NCI-H524 (cell line): ENCODE results near the gene ANKRD11.
"Not testable (repeated sequence)": the region's sequence is repeated elsewhere in the genome, so short reads cannot be mapped to it uniquely, and the experiment has no call there.

Experiments
- DNase-seq, 2 experiments: peaks; one replicate each; lab custom pipeline; 2025; lab: John Stamatoyannopoulos, UW

Gene ANKRD11

DNA sequence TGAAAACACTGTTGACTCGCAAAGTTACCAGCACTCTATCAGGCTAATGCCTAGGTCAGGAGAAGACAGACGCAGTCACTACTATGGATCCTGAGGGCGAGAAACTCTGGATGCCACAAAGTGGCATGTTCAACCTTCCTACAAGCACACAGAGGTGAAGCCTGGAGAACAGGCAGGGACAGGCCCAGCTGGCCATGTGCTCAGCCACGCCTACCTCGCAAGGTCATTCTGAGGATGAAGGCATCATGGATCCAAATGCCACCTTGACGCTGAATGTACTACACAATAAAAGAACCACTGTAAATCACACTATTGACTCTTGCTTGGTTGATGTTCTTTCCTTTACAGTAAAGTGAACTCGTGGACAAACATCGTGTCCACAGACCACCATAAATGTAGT is 85.8 kb downstream of the ANKRD11 start:
- DNase-seq = no peak

DNA sequence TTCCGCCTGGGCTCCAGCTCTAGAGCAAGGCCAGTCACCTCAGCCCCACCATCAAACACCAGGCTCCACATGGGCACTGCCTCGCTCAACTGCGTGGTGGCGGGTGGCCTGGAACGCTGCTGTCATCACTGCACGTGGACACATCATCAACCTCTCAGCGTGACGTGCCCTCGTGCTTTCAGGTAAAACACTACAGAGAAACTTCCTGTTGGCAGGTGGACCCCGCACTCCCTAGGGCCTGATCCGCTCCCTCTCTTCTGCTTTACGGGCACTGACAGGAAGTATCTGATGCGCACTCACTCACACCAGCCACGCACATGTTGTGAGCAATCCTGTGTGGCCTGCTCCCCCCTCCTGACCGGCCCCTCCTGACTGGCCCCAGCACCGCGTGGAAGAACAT is 87.4 kb downstream of the ANKRD11 start:
- no peak for DNase-seq

DNA sequence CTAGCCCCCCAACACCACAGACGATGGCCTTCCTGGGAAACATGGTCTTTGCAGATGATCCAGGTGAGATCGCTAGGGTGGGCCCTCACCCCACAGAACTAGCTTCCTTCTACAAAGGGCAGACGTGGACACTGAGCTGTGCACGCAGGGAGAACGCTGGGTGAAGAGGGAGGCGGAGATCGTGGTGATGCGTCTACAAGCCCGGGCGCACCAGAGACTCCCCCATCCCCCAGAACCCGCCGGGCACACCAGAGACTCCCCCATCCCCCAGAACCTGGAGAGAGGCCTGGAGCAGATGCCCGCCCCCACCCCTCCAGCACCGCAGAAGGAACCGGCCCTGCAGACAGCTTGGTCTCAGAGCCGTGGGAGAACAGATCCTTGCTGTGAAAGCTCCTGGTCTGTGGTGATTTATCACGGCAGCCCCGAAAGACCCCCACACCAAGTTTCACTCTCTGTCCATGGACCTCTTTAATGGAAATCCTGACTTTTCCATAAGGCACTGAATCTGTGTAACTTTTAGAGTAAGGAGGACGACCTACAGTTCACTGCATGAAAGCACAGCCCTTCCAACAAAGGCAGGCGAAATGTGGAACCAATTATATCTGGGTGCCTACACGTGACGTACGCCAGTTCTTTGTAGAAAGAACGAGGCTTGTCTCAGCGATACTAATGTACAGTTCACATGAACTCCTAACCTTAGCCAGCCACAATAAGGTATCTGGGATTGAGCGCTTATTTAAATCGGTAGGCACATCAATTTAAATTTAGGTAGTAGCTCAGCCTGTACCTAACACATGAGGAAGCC is 88.5 kb downstream of the ANKRD11 start:
- no peak for DNase-seq

DNA sequence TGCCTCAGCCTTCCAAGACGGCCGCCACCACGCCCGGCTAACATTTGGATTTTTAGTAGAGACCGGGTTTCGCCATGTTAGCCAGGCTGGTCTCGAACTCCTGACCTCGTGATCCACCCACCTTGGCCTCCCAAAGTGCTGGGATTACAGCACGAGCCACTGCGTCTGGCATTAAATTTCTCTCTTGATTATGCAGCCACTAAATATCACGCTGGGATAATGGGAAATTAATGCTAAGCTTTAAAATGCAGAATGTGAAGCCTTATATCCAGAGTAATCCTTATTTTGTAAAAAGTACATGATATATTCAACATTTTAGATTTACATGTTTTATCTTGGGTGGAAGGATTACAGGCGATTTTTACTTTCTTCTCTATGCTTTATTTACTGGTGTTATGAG is 89.2 kb downstream of the ANKRD11 start:
- DNase-seq = no peak

DNA sequence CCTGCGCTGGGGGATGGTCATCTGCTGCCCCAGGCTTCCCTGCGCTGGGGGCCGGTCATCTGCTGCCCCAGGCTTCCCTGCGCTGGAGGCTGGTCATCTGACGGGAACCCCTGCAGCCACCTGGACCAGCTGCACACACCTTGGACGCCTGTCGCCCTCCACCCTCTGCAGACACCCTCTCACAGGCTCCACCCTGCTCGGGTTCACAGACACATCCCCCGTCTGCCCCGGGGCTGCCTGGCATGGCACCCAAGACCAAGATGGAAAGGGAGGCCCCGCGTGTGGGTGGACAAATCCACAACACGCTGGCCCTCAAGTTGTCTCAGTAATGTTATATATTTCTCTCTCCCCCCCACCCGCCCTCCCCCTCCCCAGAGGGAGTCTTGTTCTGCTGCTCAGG is 89.6 kb downstream of the ANKRD11 start:
- DNase-seq = no peak

DNA sequence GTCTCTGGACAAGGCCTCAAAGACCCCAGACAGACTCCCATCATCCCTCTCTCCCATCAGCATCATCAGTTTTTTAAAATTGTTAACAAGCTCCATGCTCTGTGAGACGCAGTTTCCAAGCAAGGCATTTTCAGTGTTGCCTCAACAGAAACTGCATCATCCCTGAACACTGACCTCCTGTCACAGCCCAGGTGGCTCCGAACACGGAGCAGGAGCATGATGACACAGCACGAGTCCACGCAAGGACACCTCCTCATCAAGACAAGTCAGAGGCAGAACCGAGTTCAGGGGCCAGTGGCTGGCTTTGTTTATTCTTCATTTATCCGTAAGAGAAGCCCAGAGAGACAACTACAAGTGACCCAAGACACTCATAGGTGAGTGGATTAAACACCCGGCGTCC is 91.4 kb downstream of the ANKRD11 start:
- no peak for DNase-seq

DNA sequence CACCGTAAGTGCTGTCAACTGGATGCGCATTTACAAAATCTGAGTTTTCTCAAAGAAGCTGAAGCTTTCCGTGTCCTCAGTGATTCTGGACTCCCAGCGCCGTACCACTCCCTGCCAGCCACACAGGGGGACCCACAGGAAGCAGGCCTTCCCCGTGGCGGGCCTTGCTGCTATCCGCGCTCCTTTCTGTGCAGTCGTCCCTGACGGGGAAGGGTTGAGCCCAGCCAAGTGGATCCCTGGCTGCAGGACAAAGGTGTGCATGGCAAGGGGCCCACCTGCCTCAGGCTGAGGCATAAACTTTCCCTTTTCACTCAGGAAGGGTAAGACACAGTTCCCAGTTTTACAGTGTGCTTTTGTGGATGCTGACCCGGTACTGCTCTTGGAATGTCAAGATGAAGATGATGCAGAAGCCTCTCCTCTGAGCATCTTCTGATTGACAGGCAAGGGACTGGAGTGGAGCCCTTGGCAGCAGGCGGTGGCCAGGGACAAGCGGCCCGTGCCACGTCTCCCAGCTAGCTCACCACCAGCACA is 93.0 kb downstream of the ANKRD11 start:
- DNase-seq = no peak

DNA sequence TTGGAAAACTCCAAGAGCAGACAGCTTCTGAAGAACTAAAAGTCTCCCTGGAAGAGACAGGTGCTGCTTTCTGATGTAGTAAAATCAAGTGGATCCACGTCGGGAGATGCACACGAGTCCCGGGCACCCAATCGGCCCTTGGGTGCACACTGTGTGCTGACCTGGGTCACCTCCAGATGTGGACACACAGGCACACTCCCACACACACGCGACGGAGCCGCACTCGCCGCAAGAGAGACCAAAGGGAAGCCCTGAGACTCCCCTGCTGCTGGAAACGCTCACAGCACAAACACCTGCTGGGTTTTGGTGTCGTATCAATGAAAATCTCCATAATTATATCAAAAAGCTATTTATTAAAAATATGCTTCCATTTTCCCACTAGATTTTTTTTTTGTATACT is 94.2 kb downstream of the ANKRD11 start:
- no peak for DNase-seq

DNA sequence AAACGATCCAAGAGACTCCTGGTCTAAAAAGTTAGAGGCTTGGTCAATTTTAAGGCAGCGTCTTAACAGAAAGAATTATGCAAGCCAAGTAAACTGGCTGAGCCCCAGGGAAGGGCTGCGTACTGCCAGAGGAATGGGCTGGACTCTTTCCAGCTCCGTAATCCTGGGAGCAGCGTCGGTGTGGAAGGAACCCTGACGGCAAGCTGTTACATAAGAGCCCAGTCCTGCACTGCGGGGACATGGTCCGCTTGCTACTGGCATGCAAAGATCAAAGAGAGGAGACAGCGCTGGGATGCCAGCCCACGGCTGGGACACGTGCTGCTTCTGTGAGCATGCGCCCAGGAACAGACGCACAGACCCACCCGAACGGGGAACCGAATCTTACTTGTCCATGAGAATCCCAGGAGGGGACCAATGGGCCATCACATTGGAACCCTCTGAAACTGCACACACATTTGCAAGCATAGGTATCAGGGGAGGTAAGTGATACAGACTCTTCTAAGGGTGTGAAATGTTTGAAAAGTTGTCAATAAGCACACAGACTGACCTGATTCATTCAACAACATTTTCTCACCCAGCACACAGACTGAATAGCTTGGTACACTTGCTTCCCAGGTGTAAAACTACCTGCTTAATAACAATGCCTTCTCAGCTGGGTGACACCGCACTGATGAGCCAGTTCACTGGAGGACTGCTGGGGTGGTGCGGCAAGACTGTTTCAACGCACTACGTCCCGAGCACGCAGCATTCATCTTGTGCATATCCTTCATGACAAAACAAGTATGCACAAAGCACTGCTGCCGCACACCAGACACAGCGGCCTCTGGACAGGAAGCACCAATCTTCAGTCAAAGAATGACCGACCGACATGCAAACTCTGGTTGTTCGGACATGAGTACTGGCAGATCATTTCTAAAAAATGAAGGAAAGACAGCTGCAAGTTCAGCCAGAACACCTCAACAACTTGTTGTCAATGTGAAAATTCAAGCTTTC is 94.9 kb downstream of the ANKRD11 start:
- DNase-seq = peak; percentile 77 to 88

DNA sequence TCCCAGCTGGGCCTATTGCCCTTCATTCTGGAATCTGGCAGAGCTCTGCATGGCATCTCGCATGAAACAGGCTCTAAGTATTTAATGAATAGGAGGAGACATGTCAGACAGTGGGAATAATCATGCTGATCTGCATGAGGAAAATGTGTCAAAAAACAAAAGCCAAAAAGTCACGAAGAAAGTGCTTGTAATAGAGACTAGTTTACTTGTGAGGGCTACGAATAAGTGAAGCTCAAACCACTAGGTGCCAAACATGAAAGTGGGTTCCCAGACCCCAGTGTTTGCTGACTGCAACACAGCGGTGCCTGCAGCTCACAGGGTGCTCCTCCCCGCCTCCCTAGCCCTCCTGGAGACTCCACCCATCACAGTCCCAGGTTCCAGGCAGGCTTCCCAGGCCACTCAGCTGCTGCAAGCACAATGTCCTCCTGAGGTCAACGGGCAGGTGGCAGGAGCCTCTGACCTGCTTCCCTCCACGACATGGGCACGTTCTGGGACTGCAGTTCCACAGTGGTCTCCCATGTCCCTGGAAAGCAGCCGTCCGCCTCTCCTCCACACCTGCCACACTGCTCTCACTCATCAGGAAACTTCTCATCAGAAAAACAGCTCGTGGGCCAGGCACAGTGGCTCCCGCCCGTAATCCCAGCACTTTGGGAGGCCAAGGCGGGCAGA is 96.5 kb downstream of the ANKRD11 start:
- DNase-seq = no peak

DNA sequence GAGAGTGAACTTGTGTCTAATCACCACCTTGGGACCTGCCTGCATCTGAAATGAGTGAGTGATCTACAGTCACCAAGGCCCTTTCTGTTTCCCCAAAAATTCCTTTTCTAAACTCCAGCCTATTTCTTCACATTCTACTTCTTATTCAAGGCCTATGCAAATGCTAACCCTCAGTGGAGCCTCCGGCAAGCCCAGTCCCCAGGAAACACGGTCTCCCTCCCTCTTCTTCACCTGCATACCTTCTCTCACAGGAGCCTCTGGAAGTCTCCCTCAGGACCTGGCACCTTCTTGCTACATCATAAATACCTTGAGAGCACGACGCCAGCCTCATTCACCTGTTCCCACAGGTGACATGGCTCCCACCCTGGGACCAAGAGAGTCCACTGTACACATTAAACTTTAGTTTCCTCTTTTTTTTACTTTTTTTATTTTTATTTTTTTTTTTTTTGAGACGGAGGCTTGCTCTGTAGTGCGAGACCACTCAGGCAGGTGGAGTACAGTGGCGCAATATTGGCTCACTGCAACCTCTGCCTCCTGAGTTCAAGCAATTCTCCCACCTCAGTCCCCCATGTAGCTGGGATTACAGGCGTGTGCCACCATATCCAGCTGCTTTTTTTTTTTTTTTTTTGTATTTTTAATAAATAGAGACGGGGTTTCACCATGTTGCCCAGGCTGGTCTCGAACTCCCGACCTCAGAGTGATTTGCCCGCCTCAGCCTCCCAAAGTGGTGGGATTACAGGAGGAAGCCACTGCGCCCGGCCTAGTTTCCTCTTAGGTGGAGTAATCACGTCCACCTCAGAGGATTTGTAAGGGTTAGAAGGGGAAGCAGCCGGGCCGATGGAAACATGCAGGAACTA is 97.3 kb downstream of the ANKRD11 start:
- DNase-seq = no peak

DNA sequence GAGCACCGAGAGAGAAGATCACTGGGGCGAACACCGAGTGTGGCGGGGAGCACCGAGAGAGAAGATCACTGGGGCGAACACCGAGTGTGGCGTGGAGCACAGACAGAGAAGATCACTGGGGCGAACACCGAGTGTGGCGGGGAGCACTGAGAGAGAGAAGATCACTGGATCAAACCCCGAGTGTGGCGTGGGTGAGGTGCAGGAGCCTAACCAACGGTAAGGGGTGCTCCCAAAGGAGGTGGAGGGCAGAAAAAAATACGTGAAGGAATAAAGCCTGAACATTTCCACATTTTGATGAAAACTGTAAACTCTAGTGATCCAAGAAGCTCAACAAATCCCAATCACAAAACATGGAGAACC is 100.2 kb downstream of the ANKRD11 start:
- DNase-seq = not testable (repeated sequence)

DNA sequence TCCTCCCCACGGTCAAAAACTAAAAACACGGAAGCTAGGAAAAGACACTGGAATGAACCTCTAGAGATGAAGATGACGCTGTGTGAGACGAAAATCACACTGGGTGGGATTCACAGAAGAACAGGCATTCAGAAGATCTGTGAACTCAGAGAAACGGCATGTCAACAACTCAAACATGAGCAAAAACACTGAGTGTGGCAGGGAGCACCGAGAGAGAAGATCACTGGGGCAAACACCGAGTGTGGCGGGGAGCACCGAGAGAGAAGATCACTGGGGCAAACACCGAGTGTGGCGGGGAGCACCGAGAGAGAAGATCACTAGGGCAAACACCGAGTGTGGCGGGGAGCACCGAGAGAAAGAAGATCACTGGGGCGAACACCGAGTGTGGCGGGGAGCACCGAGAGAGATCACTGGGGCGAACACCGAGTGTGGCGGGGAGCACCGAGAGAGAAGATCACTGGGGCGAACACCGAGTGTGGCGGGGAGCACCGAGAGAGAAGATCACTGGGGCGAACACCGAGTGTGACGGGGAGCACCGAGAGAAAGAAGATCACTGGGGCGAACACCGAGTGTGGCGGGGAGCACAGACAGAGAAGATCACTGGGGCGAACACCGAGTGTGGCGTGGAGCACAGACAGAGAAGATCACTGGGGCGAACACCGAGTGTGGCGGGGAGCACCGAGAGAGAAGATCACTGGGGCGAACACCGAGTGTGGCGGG is 100.7 kb downstream of the ANKRD11 start:
- not testable (repeated sequence) for DNase-seq

DNA sequence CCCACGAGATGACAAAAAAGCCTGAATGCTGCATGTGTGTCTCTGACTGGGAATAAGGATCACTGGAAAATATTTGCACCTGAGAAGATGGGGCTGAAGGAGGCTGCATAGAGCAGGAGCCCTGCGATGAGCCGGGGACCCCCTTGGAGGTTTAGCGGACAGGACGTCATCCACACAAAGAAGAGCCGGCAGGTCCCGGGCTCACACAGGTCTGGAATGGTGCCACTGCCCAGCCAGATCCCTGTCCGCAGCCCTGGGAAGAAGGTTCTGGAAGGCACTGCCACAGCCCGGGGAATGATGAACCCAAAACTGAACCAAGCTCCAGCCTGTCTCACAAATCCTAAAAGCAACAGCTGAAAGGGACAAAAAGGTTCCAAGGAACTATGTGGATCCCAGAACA is 101.8 kb downstream of the ANKRD11 start:
- DNase-seq = no peak

DNA sequence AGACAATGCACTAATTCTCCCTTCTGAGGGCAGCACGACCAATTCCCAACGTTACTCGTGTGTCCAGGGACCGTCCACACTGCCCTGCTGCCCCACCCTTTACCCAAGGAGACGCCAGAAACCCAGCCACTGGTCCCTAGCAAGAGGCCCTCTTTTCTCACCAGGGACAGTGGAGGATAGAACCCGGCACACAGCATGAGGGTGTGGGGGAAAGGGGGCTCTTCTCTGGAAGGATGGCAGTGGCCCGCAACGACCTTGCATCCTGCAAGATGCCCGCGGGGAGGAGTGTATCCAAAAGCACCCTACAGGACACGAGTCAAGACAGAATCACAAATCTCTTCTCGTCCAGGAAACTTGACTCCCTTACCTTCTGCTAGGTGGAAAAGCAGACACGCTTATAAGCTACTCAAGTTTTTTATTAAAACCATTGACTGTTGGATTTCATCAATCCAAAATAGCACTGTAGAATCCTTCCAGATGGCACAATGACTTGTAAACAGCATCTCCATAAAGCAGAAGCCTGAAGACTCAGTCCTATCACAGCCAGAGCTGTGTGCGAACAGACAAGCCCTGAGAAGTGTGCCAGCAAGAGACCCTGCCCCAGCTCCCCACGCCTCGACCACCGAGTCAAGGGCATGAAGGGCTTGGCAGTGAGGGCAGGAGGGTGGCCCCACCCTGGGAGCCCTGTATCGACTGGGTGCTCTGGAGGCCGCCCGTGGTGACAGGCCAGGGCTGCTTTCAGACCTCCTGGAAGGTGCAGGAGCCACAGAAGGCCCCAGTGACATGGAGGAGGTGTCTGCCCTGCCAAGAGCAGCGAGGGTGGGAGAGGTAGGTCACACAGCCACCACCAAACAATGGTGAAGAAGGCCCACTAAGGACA is 103.8 kb downstream of the ANKRD11 start:
- DNase-seq = peak; percentile 77 to 95

DNA sequence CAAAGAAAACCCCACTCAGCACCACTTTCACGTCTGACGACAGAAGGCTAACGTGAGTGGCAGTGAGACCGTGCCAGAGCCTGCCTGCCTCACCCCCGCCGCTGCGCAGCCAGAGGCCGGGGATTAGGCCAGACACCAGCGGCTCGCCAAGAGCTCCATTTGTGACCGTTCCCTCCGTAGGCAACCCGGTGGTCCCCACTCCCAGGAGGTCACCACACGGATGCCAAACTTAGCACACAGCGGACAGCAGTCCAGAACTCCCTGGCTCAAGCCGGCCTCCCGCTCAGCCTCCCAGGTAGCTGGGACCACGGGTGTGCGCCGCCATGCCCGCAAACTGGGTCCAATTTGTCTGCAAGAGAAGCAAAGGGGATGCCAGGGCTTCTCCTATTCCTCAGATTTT is 104.6 kb downstream of the ANKRD11 start:
- DNase-seq = no peak

DNA sequence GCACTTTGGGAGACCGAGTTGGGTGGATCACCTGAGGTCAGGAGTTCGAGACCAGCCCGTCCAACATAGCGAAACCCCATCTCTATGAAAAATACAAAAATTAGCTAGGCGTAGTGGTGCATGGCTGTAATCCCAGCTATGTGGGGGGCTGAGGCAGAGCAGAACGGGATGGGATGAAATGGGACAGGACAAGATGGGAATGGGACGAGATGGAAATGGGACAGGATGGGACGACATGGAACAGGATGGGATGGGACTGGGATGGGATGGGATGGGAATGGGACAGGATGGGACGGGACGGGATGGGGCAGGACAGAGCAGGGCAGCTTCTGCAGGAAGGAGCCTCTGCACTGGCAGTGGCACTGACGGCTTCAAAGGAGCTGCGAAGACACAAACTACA is 106.1 kb downstream of the ANKRD11 start:
- DNase-seq = no peak

DNA sequence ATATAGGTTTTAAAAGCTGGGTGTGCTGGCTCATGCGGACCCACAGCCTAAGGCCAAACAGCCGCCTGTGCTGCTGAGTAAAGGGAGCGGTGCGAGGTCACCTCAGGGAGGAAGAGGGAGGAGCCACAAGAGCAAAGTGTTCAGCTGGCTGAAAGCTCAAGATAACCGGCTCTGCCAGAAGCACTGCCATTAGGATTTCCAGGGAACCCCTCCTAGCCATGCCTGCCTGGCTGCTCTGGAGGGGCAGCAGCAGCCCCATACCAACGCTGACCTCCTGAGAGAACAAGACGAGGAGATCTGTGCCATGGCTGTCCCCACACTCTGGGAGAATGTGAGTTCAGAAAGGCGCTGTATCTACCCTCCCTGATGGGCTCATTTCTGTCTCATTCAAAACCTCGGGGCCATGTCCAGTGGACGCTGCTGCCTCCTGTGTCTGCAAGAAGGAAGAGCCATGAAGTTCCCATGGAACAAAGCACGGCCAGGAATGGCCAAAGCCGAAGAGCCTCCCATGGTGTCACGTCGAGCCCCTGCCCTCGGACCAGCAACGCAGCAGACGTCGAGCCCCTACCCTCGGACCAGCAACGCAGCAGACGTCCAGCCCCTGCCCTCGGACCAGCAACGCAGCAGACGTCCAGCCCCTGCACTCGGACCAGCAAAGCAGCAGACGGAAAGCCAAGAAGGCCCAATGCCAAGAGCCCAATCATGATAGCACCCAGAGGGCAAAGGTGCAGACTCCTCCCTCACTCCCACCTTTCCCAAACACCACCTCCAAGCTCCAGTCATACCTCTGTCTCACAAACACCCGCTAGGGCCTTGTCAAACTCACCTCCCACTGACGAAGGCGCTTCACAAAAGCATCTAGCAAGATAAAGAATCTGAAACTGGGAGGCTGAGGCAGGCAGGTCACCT is 107.0 kb downstream of the ANKRD11 start:
- DNase-seq = no peak

DNA sequence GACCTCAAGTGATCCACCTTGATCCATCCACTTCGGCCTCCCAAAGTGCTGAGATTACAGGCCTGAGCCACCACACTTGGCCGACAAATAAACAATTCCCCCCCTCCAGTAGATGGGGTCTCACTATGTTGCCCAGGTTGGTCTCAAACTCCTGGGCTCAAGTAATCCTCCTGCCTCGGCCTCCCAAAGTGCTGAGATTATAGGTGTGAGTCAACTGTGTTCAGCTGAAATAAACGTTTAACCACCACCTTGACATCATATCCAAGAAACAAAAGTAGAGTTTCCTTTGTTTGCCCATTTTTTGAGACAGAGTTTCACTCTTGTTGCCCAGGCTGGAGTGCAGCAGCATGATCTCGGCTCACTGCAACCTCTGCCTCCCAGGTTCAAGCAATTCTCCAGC is 107.8 kb downstream of the ANKRD11 start:
- DNase-seq = not testable (repeated sequence)
